ENCODE data around the gene MFSD11.

The MFSD11 gene

DNA sequence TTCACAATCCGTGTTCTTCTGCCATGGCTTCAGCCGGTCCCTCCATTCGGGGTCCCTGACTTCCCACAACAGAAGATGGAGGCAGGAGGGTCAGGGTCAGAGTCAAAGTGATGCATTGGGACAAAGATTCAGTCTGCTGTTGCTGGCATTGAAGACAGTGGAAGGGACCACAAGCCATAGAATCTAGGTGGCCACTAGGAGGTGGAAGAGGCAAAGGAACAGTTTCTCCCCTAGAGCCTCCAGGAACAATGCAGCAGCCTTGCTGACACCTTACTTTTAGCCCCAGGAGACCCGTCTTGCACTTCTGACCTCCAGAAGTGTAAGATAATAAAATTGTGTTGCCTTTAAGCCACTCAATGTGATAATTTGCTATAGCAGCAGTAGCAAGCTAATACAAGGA, 55.9 kb downstream of the MFSD11 start:
- Histone ChIP-seq H3K9me2 (replicated peaks; ENCODE audit: control insufficient read depth, low read length) (no peaks in the 10 kb centered on the region), H4K20me1 (ENCODE audit: control insufficient read depth, insufficient read depth, low read depth, low read length) (no peaks in the 10 kb centered on the region), H3K4me1 (ENCODE audit: control insufficient read depth, low read length) (peaks cover 19% of the 10 kb centered on the region), H3K4me3 (ENCODE audit: low read length) (no peak overlapping the region), H3K4me2 (ENCODE audit: low read length) (no peak overlapping the region), H3F3A (ENCODE audit: control insufficient read depth, insufficient read depth) (peaks cover 6% of the 10 kb centered on the region), H3K79me2 (ENCODE audit: control insufficient read depth, low read length) (no peaks in the 10 kb centered on the region), H3K27me3 (ENCODE audit: control insufficient read depth, low read length) (no peaks in the 10 kb centered on the region), H3K9me3 (ENCODE audit: control insufficient read depth, insufficient read depth, low read length) (no peaks in the 10 kb centered on the region), H3K27ac (ENCODE audit: low read depth, low read length) (no peak overlapping the region), H3K36me3 (ENCODE audit: control insufficient read depth, low read length) (no peaks in the 10 kb centered on the region)
- TF ChIP-seq EZH2phosphoT487 (IDR thresholded peaks at IDR 0.05; ENCODE audit: borderline replicate concordance, low read length) (no peak), CTCF (IDR thresholded peaks at IDR 0.05; ENCODE audit: low read depth, low read length, poor library complexity, severe bottlenecking) (peak; percentile 58)

- Histone ChIP-seq H3K9me3 (ENCODE audit: control insufficient read depth, insufficient read depth, low read length) (no peaks in the 10 kb centered on the region), H3K27ac (ENCODE audit: low read depth, low read length) (no peak overlapping the region), H3F3A (ENCODE audit: control insufficient read depth, insufficient read depth) (peaks cover 4% of the 10 kb centered on the region), H3K4me2 (ENCODE audit: low read length) (no peak overlapping the region), H3K4me1 (ENCODE audit: control insufficient read depth, low read length) (peaks cover 11% of the 10 kb centered on the region), H4K20me1 (ENCODE audit: control insufficient read depth, insufficient read depth, low read depth, low read length) (no peaks in the 10 kb centered on the region), H3K4me3 (ENCODE audit: low read length) (no peak overlapping the region), H3K79me2 (ENCODE audit: control insufficient read depth, low read length) (no peaks in the 10 kb centered on the region), H3K27me3 (ENCODE audit: control insufficient read depth, low read length) (no peaks in the 10 kb centered on the region), H3K9me2 (replicated peaks; ENCODE audit: control insufficient read depth, low read length) (no peaks in the 10 kb centered on the region), H3K36me3 (ENCODE audit: control insufficient read depth, low read length) (no peaks in the 10 kb centered on the region)
- no peak for TF ChIP-seq EZH2phosphoT487 (IDR thresholded peaks at IDR 0.05; ENCODE audit: borderline replicate concordance, low read length)
- no peak for TF ChIP-seq CTCF (IDR thresholded peaks at IDR 0.05; ENCODE audit: low read depth, low read length, poor library complexity, severe bottlenecking)
These were observed 58.2 kb downstream of the MFSD11 start for GRCh38 chr17:76796081-76796480.

DNA sequence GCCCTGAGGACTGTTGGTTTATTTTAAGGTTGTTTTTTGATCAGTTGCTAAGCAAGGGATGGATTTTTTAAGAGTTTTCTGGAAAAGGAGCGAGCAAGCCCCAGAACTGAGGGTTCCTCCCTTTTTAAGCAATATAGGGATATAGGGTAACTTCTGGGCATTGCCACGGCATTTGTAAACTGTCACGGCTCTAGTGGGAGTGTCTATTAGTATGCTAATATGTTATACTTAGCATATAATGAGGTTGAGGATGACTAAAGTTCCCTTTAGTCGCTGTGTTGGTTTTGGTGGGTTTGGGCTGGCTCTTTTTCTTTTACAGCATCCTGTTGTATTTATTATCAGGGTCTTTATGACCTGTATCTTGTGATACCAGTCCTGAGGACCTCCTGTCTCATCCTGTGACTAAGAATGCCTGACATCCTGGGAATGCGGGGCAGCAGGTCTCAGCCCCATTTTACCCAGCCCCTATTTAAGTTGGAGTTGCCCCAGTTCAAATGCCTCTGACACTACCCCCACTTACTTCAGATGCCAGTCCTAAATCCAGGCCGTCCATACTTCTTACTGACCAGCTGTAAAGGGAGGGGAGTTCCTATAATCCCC, 59.4 kb downstream of the MFSD11 start:
- Histone ChIP-seq H4K20me1 (ENCODE audit: control insufficient read depth, insufficient read depth, low read depth, low read length) (no peaks in the 10 kb centered on the region), H3K9me2 (replicated peaks; ENCODE audit: control insufficient read depth, low read length) (no peaks in the 10 kb centered on the region), H3K27me3 (ENCODE audit: control insufficient read depth, low read length) (no peaks in the 10 kb centered on the region), H3K36me3 (ENCODE audit: control insufficient read depth, low read length) (no peaks in the 10 kb centered on the region), H3F3A (ENCODE audit: control insufficient read depth, insufficient read depth) (no peaks in the 10 kb centered on the region), H3K79me2 (ENCODE audit: control insufficient read depth, low read length) (no peaks in the 10 kb centered on the region), H3K4me2 (ENCODE audit: low read length) (no peak overlapping the region), H3K9me3 (ENCODE audit: control insufficient read depth, insufficient read depth, low read length) (no peaks in the 10 kb centered on the region), H3K4me1 (ENCODE audit: control insufficient read depth, low read length) (no peaks in the 10 kb centered on the region), H3K4me3 (ENCODE audit: low read length) (no peak overlapping the region), H3K27ac (ENCODE audit: low read depth, low read length) (no peak overlapping the region)
- no peak for TF ChIP-seq CTCF (IDR thresholded peaks at IDR 0.05; ENCODE audit: low read depth, low read length, poor library complexity, severe bottlenecking)
- no peak for TF ChIP-seq EZH2phosphoT487 (IDR thresholded peaks at IDR 0.05; ENCODE audit: borderline replicate concordance, low read length)
